ENCODE results near the gene RAB3D.

RAB3D gene

DNA sequence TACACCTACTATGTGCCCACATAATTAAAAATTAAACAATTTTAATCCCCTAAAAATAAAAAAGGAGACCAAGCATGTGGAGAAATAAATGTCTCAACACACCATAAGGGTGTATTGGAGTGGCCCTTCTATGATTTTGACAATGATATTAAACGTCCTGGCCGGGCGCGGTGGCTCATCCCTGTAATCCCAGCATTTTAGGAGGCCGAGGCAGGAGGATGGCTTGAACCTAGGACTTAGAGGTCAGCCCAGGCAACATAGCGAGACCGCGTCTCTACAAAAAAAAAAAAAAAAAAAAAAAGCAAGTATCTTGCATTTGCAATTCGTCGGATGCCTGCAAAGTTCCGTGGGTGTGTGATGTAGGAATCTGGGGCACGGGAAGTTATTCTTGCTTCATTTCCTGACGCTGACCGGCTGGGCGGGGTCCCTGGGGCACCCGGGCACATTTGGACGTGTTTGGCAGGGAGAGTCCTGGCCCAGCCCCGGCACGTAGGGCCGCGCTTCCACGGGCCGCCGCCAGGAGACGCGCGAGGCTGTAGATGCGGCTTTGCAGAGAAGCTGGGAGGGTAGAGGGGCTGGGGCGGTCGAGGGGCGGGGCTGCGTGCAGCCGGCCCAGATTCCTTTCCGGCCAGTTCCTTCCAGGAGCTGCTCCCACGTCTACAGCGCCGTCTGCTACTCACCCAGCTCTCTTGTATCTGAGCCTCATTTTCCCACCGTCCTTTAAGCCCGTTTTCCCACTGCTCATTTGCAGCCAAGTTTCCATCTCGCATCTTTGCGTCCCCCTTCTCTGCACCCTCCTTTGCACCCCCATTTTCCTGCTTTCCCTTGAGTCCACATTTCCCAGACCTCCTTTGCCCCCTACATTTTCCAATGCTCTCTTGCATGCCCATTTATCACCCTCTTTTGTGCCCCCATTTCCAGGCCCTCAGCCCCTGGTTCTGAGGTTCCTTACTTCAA, 45.7 kb downstream of the RAB3D start:
- peak; percentile 60 for DNase-seq

DNA sequence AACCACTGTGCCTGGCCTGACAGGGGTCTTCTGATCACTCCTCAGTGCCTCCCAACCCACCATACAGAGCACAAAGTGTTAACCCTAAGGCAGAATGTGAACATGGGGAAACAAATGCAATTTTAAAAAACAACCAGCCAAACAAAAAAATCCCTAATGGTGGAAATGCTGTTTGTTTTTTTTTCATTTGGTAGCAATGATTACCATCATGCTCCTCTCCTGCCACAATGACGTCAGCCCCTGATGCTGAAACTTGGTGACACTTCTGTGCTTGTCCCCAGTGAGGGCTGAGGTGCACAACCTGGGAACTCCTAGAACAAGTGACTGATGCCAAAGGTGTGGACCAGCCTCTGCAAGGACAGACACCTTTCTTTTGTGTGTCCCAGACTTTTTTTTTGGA, 47.5 kb downstream of the RAB3D start:
- no peak for DNase-seq

DNA sequence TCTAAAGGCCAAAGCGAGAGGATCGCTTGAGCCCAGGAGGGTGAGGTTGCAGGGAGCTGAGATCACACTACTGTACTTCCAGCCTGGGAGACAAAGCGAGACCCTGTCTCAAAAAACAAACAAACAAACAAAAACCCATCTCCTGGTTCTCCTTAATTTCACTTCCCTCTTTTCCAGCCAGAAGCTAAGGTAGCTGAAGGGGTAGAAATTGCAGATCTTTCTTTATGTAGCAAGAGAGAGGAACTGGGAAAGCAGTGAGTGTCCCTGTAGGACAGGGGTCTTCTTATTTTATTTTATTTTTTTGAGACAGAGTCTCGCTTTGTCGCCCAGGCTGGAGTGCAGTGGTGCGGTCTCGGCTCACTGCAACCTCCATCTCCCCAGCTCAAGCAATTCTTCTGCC, 48.0 kb downstream of the RAB3D start:
- no peak for DNase-seq

DNA sequence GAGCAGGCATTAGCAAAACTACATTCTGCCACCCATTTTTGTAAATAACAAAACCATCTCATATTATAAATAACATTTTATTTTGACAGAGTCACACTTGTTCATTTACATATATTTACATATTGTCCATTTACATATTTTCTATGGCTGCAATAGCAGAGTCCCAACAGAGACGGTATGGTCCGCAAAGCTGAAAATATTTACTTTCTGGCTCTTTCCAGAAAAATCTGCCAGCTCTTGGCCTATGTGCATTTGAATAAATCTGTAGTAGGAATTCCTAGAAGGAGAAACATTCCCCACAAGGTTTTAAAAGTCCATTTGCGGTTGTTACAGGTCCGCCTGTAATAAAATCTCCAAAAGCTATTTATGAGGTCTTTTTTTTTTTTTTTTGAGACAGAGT, 49.2 kb downstream of the RAB3D start:
- no peak for DNase-seq

DNA sequence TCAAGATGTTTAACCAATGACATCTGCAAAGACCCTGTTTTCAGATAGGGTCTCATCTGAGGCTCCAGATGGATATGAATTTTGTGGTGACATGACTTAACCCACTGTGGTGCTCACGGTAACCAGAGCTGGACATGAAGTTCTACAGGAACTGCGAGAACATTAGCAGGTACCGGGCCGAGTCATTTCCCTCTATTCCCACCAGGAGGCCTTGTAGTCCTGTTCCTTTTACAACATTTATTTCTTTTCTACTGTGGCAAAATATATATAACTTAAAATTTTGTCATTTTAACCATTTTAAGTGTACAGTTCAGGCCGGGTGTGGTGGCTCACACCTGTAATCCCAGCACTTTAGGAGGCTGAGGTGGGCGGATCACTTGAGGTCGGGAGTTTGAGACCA, 51.1 kb downstream of the RAB3D start:
- no peak for DNase-seq

DNA sequence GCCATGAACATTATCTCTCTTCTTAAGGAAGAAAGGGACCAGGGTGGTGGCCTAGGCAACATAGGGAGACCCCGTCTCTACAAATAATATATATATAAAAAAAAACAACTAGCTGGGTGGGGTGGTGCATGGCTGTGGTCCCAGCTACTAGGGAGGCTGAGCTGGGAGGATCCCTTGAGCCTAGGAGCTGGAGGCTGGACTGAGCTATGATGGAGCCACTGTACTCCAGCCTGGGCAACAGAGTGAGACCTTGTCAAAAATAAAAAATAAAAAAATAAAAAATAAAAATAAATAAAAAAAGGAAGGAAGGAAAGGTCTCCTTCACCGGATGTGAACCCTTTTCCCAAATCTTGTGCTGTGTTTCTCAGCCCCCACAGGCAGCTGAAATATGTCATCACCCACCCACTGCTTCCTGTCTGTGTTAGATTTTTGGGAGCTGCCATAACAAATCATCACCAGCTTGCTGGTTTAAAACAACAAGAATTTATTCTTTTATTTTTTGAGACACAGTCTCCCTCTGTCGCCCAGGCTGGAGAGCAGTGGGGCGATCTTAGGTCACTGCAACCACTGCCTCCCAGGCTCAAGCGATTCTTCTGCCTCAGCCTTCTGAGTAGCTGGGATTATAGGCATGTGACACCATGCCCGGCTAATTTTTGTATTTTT, 53.0 kb downstream of the RAB3D start:
- no peak for DNase-seq

DNA sequence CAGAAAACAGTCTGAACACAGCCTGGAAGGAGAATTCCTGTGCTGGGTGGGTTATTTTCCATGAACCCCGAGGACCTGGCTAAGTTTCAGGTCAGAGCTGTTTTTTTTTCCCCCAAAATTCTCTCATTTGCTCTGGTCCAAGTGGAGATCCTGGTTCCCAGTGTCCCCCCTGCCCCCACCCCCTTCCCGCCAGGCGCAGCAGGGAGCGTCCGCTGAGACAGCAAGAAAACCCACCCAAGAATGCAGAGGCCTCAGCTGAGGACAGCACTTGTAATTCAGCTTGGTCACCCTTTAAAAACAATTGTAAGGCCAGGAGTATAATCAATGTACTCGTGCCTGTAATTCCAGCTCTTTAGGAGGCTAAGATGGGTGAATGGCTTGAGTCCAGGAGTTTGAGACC, 54.9 kb downstream of the RAB3D start:
- DNase-seq = no peak

DNA sequence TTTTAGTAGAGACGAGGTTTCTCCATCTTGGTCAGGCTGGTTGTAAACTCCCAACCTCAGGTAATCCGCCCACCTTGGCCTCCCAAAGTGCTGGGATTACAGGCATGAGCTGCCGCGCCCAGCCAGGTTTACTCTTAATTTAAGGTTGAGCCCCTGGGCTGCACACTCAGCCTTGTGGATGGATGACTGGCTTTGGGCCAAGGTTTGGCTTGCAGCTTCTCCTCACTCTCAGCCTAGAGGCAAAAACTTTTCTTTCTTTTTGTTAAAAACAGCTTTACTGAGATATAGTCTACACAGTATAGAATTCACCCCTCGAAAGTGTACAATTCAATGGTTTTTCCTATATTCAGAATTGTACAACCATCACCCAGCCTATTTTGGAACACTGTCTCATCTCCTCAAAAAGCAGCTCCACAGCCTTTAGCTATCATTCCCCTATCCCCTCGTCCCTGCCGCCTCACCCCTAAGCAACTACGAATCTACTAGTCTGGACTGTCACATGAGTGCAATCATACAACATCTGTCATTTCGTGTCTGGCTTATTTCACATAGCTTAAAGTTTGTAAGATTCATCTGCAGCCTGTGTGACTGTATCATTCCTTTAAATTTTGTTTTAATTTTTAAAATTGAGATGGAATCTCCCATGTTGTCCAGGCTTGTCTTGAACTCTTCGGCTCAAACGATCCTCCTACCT, 58.0 kb downstream of the RAB3D start:
- DNase-seq = no peak

DNA sequence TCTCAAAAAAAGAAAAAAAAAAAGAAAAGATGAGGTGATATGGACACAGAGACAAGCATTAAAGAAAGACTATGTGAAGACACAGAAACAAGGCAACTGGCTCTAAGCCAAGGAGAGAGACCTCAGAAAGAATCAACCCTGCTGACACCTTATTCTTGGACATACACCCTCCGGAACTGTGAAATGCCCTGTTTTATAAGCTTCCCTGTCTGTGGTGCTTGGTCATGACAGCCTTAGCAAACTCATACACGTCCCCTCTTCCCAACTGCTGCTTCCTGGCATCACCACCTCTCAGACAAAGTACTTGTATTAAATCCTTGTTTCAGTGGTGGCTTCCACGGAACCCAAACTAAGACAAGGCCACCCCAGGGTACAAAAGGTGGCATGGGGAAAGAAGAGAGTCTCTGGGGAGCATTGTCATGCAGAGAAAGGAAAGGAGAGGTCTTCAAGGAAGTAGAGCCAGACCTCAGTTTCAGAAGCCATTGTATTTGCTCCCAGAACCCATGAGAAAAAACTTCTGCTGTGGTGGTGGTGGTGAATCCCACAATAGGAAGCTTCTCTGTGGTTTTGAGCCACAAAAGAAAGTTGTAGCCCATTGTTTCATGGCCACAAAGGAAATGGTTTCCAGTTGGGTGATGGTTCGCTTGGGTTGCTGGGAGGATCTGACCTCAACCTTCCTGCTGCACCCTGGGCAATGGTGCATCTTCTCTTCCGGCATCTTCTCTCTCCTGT, 59.8 kb downstream of the RAB3D start:
- no peak for DNase-seq

DNA sequence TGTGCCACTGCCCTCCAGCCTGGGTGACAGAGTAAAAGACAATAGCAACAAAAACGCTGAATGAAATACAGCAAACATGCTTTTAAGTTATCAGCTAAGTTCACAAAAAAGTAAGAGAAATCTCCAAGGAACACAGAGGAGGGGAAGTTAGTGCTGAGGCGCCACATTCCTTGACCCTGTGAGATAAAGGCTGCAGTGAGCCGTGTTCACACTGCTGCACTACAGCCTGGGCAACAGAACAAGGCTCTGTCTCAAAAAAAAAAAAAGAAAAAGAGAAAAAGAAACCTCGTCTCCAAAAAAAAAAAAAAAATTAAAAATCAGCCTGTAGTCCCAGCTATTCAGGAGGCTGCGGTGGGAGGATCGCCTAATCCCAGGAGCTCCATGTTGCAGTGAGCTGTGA, 60.8 kb downstream of the RAB3D start:
- DNase-seq = no peak

DNA sequence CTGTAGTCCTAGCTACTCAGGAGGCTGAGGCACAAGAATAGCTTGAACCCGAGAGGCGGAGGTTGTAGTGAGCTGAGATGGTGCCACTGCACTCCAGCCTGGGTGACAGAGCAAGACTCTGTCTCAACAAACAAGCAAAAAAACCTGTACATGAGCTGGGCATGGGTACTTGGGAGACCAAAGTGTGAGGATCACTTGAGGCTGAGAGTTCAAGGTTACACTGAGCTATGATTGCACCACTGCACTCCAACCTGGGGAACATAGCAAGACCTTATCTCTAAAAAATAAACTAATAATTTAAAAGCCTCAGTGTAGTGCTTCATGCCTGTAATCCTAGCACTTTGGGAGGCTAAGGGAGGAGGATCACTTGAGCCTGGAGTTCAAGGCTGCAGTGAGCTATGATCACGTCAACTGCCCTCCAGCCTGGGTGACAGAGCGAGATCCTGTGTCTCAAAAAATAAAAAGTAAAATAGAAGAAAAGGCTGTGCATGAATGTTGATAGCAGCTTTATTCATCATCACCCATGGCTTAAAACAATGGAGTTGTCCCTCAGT, 64.8 kb downstream of the RAB3D start:
- no peak for DNase-seq

DNA sequence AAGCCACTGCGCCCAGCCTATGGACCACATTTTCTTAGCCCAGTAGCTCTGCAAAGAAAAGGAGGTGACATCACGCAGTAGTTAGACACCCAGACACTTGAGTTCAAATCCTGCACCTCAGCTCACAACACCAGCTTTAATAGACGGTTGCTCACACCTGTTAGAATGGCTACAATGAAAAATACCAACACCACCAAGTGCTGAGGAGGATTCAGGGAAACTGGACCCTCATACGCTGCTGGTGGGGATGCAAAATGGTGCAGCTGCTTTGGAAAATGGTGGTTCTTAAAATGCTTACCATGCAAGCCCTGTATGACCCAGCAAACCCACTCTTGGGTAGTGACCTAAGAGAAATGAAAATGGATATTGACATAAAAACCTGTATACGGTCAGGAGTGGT, 65.5 kb downstream of the RAB3D start:
- DNase-seq = no peak

DNA sequence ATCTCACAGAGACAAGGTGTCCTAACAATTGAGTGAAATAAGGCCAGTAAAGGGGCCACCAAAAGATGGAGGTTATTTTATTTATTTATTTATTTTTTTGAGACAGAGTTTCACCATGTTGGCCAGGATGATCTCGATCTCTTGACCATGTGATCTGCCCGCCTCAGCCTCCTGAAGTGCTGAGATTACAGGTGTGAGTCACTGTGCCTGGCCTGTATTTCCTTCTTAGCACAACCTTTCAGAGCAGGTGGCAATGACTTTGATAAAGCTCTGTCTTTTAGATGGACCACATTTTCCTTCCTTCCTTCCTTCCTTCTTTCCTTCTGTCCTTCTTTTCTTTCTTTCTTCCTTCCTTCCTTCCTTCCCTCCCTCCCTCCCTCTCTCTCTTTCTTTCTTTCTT, 66.2 kb downstream of the RAB3D start:
- no peak for DNase-seq
